PC-3 (cell line): ENCODE measurements around the gene RTP5.

Experiments used
- EZH2 ChIP-seq: fragments of 300-600 bp; sonication (generic); IDR thresholded peaks from one replicate; pipeline ENCODE4 v1.6.1; 2017; ENCODE audit warnings: antibody characterized with exemption, mild to moderate bottlenecking, low read length; ENCODE audit not compliant: unreplicated experiment
- EZH2phosphoT487 ChIP-seq: fragments of 300-600 bp; sonication (generic); IDR thresholded peaks from 2 replicates; pipeline ENCODE4 v1.6.1; 2018; ENCODE audit warnings: mild to moderate bottlenecking, antibody characterized with exemption, low read length, borderline replicate concordance
- TF ChIP-seq, protein P1 (sequence below): fragments of 300-600 bp; sonication (generic); conservative IDR thresholded peaks from 2 replicates; pipeline ENCODE4 v1.5.1; 2017; ENCODE audit warnings: antibody characterized with exemption, low read depth, mild to moderate bottlenecking, low read length

DNA sequence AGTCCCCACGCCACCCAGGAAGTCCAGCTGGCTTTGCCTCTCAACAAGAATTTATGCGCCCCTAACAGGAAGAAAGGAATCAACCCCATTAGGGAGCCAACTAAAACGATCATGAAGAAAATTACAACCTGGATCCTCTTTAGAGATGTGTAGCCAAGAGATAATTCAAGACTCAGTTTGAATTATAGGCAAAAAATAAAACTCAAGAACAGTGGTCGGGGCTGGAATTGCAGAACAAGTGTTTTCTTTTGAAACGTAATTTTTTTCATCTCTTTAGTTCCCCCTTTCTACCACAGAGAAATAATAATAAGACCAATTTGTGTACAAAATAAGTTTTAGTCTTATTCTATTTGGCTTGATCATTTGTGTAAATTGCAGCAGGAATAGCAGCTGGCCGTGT is 33.2 kb upstream of the RTP5 start:
- TF ChIP-seq, protein P1, sequence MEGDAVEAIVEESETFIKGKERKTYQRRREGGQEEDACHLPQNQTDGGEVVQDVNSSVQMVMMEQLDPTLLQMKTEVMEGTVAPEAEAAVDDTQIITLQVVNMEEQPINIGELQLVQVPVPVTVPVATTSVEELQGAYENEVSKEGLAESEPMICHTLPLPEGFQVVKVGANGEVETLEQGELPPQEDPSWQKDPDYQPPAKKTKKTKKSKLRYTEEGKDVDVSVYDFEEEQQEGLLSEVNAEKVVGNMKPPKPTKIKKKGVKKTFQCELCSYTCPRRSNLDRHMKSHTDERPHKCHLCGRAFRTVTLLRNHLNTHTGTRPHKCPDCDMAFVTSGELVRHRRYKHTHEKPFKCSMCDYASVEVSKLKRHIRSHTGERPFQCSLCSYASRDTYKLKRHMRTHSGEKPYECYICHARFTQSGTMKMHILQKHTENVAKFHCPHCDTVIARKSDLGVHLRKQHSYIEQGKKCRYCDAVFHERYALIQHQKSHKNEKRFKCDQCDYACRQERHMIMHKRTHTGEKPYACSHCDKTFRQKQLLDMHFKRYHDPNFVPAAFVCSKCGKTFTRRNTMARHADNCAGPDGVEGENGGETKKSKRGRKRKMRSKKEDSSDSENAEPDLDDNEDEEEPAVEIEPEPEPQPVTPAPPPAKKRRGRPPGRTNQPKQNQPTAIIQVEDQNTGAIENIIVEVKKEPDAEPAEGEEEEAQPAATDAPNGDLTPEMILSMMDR: no peak
- TF ChIP-seq EZH2phosphoT487: no peak
- no peak for TF ChIP-seq EZH2
